Measurements from ENCODE around the gene IFNA14. TPM values are rescaled to one million over a fixed set of nuclear protein-coding genes. Genes with fewer than 3 reads are reported as not detected.
"Not testable (repeated sequence)": the region's sequence is repeated elsewhere in the genome, so short reads cannot be mapped to it uniquely, and the experiment has no call there.

Gene IFNA14
- polyA plus RNA-seq, 3 donors from 2014 or later: not detected

DNA sequence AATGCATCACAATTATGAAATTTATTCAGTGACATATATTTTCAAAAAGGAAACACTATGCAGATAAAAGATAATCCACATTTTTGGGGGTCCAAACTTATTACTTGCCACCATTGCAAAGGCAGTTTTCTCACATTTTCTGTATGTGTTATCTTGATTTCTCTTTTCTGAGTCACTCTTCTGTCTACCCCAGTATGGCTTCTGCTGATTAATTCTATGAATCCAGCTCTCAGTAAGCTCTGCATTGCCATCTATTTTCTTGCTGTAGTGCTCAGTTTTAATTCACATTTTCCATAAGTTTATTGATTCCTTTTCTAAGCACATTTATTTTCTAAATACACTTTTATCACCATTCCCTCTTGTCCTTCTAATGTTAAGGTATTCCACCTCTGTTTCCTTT, 34.6 kb downstream of the IFNA14 start:
- Mint-ChIP-seq H3K4me3 (no peak overlapping the region), H3K9me3 (no peaks in the 10 kb centered on the region), H3K27ac (no peak overlapping the region), H3K36me3 (no peaks in the 10 kb centered on the region), H3K27me3 (ENCODE audit: low read depth in 3 of 3) (peaks cover 0 to 5% (median 3%) of the 10 kb centered on the region in 3 donors), H3K4me1 (no peaks in the 10 kb centered on the region)
- no peak for DNase-seq

DNA sequence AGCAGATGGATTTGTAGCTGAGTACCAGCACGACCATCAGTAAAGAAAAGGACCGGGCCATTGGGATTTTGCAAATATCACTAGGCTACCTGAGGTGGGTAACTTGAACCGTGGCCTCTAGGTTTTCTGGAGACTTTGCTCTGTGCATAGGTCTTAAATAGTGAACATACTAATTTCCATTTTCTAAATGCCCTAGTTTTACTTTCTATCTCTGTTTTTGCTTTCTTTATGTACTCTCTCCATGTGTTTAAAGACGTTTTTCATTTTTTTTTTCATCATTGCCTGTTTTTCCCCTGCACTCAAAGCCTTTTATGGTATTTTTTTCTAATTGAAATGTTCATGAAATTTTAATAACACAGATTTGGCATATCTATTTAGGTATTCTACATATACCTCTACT, 37.7 kb downstream of the IFNA14 start, which contains the start of gene IFNA7:
IFNA7 (minus strand) TSS at position 101 of the 400 bp plus-strand sequence; CDS start at position 61, 40 bp downstream.
- not testable (repeated sequence) for H3K9me3 Mint-ChIP-seq; DNase-seq; H3K4me3 Mint-ChIP-seq; H3K27ac Mint-ChIP-seq; H3K4me1 Mint-ChIP-seq; H3K36me3 Mint-ChIP-seq; H3K27me3 Mint-ChIP-seq (ENCODE audit: low read depth in 3 of 3)

DNA sequence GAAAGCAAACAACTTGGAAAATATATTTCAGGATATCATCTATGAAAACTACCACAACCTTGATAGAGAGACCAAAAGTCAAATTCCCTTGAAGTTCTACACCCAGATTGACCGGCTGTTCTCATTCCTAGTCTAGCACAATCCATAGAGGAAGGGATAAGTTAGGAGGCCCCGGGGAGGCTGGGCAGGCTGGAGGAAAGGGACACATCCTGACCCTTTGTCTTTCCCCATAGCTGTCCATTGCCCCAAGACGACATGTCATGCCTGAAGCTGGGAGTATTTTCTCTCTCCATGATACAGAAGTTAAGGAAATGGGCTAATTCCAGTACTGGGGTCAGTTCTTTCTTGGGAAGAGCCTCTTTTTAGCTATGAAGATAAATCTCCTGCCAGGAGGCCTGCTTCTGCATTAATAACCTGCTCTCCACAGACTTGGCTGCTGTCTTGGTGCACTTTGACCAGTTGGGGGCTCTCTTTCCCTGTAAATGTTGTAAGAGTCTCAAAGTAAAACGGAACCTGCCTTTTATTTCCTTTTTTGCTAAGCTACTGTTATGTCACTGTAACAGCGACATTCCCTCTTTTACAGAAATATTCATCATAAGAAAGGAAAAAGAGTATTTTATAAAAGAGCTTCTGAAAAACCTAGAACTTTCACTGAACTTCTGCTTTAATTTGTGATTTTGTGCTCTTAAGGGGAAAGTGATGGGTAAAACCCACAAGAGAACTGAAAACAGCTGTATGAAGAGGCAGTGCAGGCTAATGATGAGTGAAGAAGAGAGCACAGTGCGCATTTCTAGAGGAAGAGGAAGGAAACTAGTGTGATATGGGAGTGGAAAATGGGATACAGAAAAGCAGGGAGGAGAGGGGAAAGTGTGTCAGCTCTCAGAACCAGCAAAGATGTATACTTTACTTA, 44.7 kb downstream of the IFNA14 start:
- H3K4me3 Mint-ChIP-seq: peak overlapping the region; percentile 36 to 67 (median 44)
- not testable (repeated sequence) for H3K4me1 Mint-ChIP-seq; H3K36me3 Mint-ChIP-seq; H3K27me3 Mint-ChIP-seq (ENCODE audit: low read depth in 3 of 3); H3K9me3 Mint-ChIP-seq
- peak; percentile 37 to 52 (median 39) for DNase-seq
- peak overlapping the region in 2 of 6 donors; percentile 16 to 42 for H3K27ac Mint-ChIP-seq

Other genes with a start within 250 kb of the IFNA14 start
- gene HACD4, start 208.4 kb downstream of the IFNA14 start, polyA plus RNA-seq: 1 to 10 TPM; 6.5 to 8.9 (median 6.7) TPM
- gene IFNB1, start 162.1 kb downstream of the IFNA14 start, polyA plus RNA-seq: not detected
- not detected for gene IFNW1, start 98.2 kb downstream of the IFNA14 start, polyA plus RNA-seq
- gene IFNA21, start 73.3 kb downstream of the IFNA14 start, polyA plus RNA-seq: not detected
- gene IFNA4, start 52.4 kb downstream of the IFNA14 start, polyA plus RNA-seq: not detected
- gene IFNA7, start 37.8 kb downstream of the IFNA14 start, polyA plus RNA-seq: not detected
- not detected for gene IFNA10, start 32.9 kb downstream of the IFNA14 start, polyA plus RNA-seq
- gene IFNA16, start 22.7 kb downstream of the IFNA14 start, polyA plus RNA-seq: not detected
- not detected for gene IFNA17, start 11.8 kb downstream of the IFNA14 start, polyA plus RNA-seq
- gene IFNA5, start 65.3 kb upstream of the IFNA14 start, polyA plus RNA-seq: not detected
- 10 to 100 TPM in 2 of 3 donors, 1 to 10 TPM in 1; 7.5 to 14.2 (median 13.7) TPM for gene KLHL9, start 95.4 kb upstream of the IFNA14 start, polyA plus RNA-seq
- not detected for gene IFNA6, start 110.9 kb upstream of the IFNA14 start, polyA plus RNA-seq
- not detected for gene IFNA13, start 128.1 kb upstream of the IFNA14 start, polyA plus RNA-seq
- not detected for gene IFNA2, start 145.4 kb upstream of the IFNA14 start, polyA plus RNA-seq
- gene IFNA8, start 169.1 kb upstream of the IFNA14 start, polyA plus RNA-seq: not detected
- gene IFNA1, start 200.4 kb upstream of the IFNA14 start, polyA plus RNA-seq: not detected
- not detected for gene IFNE, start 242.3 kb upstream of the IFNA14 start, polyA plus RNA-seq